HFFc6 (cell line): Measurements from ENCODE around the gene NUPR2. TPM values are rescaled to one million over a fixed set of nuclear protein-coding genes. Genes with fewer than 3 reads are reported as not detected.
"Not testable (repeated sequence)": the region's sequence is repeated elsewhere in the genome, so short reads cannot be mapped to it uniquely, and the experiment has no call there.

Experiments
- DNase-seq: peaks from one replicate; pipeline ENCODE4 v3.0.0-alpha.2; 2018
- H3K27ac Mint-ChIP-seq: 2 replicates; pipeline ENCODE4 v1.8.0; 2020; ENCODE audit warnings: mild to moderate bottlenecking, mixed read lengths
- H3K27me3 Mint-ChIP-seq: 2 replicates; pipeline ENCODE4 v1.8.0; 2021; ENCODE audit warnings: mild to moderate bottlenecking, moderate library complexity, mixed read lengths; ENCODE audit not compliant: insufficient read depth
- H3K36me3 Mint-ChIP-seq: 2 replicates; pipeline ENCODE4 v1.8.0; 2021; ENCODE audit warnings: low read depth, mixed read lengths
- H3K4me1 Mint-ChIP-seq: 2 replicates; pipeline ENCODE4 v1.8.0; 2020; ENCODE audit warnings: low read depth, mixed read lengths
- H3K4me3 Mint-ChIP-seq: 2 replicates; pipeline ENCODE4 v1.8.0; 2020; ENCODE audit warnings: mild to moderate bottlenecking, moderate library complexity, mixed read lengths
- H3K9me3 Mint-ChIP-seq: 2 replicates; pipeline ENCODE4 v1.8.0; 2020; ENCODE audit warnings: mild to moderate bottlenecking, mixed read lengths
- CTCF ChIP-seq: fragments of 200-600 bp; sonication (generic); IDR thresholded peaks from 2 replicates; pipeline ENCODE4 v1.5.0; 2021; ENCODE audit warnings: antibody characterized with exemption, mild to moderate bottlenecking
- long read RNA-seq: library from polyadenylated mRNA; unstranded; transcript quantifications from one replicate; pipeline ENCODE4 v2.0.0, GENCODE V29; 2019
- total RNA-seq, 6 experiments: library from RNA; stranded (reverse); fragmentation: NEBNext Ultra II Directional; extraction: Animal tissue kit (Norgen Biotek cat#: 25700); gene quantifications; 2 replicates in 1 of 6; 3 replicates in 5 of 6; pipeline ENCODE4 v1.2.3, GENCODE V29; 2021

NUPR2 gene
- not detected for total RNA-seq
- long read RNA-seq = 0 reads

- no peak for TF ChIP-seq CTCF
- Mint-ChIP-seq H3K27ac (no peak within 1 kb of the TSS), H3K27me3 (no peaks in the 10 kb centered on the region; the same call in 1 of the 2 replicates), H3K4me3 (no peak within 1 kb of the TSS), H3K9me3 (no peaks in the 10 kb centered on the region), H3K36me3 (no peaks in the 10 kb centered on the region), H3K4me1 (no peaks in the 10 kb centered on the region)
- DNase-seq = no peak
Measured at GRCh38 chr7:56115852-56116538, at the start of gene NUPR2. TSS of gene NUPR2 (minus strand) at chr7:56116417. CDS start at chr7:56116314, 103 bp downstream.

DNA sequence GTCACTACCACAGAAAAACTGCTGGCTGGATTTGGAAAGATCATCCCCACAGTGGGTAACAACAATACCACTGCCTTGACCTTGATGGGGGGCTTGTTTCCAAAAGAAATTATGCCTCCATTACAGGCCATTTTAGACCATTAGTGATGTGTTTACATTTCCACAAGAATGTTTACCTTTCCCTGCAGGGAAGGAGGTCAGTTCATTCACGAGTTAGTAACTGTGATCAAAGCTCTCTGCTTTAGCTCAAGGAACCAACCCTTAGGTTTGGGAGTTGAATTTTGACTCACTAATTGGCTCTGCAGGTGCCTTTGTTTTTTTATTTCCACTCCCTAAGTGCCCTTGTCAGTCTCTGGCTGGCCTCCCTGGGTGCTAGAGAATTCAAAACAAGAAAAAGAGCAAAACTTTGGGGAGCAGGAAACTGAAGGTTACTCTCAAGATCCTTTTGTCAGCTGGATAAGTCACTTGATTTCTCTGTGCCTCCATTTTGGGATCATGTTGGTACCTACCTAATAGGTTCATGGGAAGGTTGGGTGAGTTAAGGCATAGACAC, 41.1 kb upstream of the NUPR2 start:
- TF ChIP-seq CTCF = no peak
- H3K9me3 Mint-ChIP-seq = peaks cover 34% of the 10 kb centered on the region

GRCh38 chr7:56131062-56131461, 14.8 kb upstream of the NUPR2 start:
- H3K4me3 Mint-ChIP-seq, H3K27me3 Mint-ChIP-seq, H3K9me3 Mint-ChIP-seq, DNase-seq, H3K4me1 Mint-ChIP-seq, H3K27ac Mint-ChIP-seq, H3K36me3 Mint-ChIP-seq: not testable (repeated sequence)

More for the DNA sequence above, 41.1 kb upstream of the NUPR2 start:
- Mint-ChIP-seq H3K36me3 (no peaks in the 10 kb centered on the region), H3K4me1 (no peaks in the 10 kb centered on the region), H3K27ac (no peak overlapping the region), H3K4me3 (no peak overlapping the region), H3K27me3 (peaks cover 4% of the 10 kb centered on the region)
- DNase-seq = no peak

DNA sequence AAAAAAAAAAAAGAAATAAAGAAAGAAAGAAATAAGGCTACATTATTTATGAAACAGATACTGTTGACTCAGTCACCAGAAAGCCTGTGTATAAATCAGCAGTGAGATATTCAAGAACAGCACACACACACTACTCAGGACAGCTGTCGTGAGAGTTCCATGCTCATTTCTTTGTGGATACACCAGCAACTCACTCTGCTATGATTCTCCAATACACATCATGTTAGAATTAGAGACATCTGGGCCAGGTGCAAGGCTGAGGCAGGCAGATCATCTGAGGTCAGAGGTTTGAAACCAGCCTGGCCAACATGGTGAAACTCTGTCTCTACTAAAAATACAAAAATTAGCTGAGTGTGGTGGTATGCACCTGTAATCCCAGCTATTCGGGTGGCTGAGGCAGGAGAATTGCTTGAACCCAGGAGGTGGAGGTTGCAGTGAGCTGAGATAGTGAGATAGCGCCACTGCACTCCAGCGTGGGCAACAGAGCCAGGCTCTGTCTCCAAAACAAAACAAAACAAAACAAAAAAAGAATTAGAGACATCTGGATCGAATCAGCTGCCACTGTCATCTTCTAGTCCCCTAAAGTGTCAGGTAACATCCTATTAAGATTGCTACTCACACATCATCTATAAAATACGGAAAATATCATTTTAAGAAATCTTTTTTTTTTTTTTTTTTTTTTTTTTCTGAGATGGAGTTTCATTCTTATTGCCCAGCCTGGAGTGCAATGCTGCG, 11.2 kb upstream of the NUPR2 start:
- no peaks in the 10 kb centered on the region for H3K9me3 Mint-ChIP-seq
- H3K27me3 Mint-ChIP-seq = peaks cover 5% of the 10 kb centered on the region
- no peaks in the 10 kb centered on the region for H3K36me3 Mint-ChIP-seq
- TF ChIP-seq CTCF = no peak
- H3K4me3 Mint-ChIP-seq = no peak overlapping the region
- no peak overlapping the region for H3K27ac Mint-ChIP-seq
- H3K4me1 Mint-ChIP-seq = no peaks in the 10 kb centered on the region
- no peak for DNase-seq

DNA sequence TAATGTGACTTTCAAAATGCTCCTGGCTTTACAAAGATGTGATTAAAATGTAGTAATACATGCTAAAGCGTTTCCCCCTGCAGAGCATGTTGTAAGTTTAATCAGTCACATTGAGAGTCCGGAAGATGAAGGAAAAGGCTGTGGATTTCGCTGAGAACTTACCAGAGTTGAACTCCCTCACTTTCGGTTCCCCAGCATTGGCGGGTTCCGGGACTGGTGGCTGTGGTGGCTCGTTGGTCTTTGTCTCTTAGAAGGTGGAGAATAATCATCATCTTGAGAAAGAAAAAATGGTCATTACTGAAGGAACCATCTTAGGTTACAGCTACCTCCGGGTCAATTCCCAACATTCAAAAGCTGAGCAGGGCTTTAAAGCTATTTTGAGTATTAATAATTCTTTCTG, 9.6 kb upstream of the NUPR2 start:
- H3K9me3 Mint-ChIP-seq = no peaks in the 10 kb centered on the region
- no peaks in the 10 kb centered on the region for H3K36me3 Mint-ChIP-seq
- DNase-seq = no peak
- no peaks in the 10 kb centered on the region for H3K4me1 Mint-ChIP-seq
- TF ChIP-seq CTCF = no peak
- peak overlapping the region; percentile 65 for H3K4me3 Mint-ChIP-seq
- no peak overlapping the region for H3K27ac Mint-ChIP-seq
- H3K27me3 Mint-ChIP-seq = peaks cover 5% of the 10 kb centered on the region

GRCh38 chr7:56124981-56125380, 8.8 kb upstream of the NUPR2 start:
- H3K4me1 Mint-ChIP-seq = no peaks in the 10 kb centered on the region
- no peak overlapping the region for H3K27ac Mint-ChIP-seq
- TF ChIP-seq CTCF = no peak
- H3K27me3 Mint-ChIP-seq = peaks cover 5% of the 10 kb centered on the region
- H3K36me3 Mint-ChIP-seq = no peaks in the 10 kb centered on the region
- no peak for DNase-seq
- H3K4me3 Mint-ChIP-seq = no peak overlapping the region
- no peaks in the 10 kb centered on the region for H3K9me3 Mint-ChIP-seq
